Skeletal muscle cell (primary cell): Measurements from ENCODE around the gene TM9SF4.
A peak's percentile ranks its signal among the peaks of the same experiment; 100 is the strongest.
"Not testable (repeated sequence)": the region's sequence is repeated elsewhere in the genome, so short reads cannot be mapped to it uniquely, and the experiment has no call there.

ENCODE experiments used
- DNase-seq: peaks from one replicate; pipeline ENCODE4 v3.0.0-alpha.2; 2010; ENCODE audit warnings: low read depth
- H3K4me3 ChIP-seq: 2 replicates; pipeline ENCODE4 v1.5.1; 2011; ENCODE audit warnings: low read depth, mild to moderate bottlenecking, control low read depth, low read length, moderate library complexity

Gene TM9SF4

DNA sequence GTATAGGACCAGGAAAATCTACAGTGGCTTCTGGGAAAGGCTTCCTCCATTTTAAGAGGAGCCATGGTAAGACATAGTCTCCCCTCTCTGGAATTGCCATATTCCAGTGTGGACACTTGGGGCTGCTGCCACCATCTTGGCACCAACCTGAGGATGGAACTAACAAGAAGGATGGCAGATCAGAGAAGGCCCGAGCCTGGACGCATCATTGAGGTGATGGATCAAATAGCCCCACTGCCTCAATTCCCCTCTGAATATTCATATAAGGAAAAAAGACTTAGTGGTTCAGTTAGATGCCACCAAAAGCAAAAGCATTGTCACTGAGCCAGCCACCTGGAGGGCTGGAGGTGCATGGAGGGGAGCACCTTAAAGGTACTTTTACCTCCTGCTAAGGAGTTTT lies 72.1 kb downstream of the TM9SF4 start:
- no peak overlapping the region for H3K4me3 ChIP-seq
- DNase-seq: no peak

DNA sequence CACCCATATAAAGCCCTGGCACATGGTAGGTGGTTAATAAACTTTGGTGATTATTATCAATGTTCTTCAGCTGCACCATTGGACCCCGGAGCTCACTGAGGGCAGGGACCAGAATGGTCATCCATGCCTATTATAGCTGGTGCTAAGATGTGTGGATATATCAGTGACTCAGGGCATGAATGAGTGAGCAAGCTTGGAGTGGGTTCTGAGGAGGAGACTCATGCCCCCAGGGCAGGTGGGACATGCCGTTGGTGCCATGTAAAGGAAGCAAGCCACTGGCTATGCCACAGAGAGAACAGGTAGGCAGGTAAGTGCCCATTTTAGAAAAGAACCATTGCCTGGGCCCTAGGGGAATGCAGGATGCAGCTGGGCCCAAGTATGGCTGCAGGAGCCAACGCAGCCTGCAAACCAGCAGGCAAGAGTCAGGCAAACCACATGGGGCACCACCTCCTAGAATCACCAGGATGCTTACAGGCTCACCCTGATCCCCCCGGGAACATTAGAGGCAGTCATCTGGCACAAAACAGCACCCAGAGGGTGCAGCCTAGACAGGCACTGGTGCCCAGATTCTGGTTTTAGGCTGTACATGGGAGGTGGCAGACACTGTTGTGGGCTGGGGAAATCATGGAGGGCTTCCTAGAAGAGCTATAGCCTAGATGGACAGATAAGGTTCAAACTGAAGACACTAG lies 74.6 kb downstream of the TM9SF4 start:
- DNase-seq: no peak
- no peak overlapping the region for H3K4me3 ChIP-seq

- DNase-seq: no peak
- no peak overlapping the region for H3K4me3 ChIP-seq
Measured at GRCh38 chr20:32184961-32185603, 75.6 kb downstream of the TM9SF4 start.

DNA sequence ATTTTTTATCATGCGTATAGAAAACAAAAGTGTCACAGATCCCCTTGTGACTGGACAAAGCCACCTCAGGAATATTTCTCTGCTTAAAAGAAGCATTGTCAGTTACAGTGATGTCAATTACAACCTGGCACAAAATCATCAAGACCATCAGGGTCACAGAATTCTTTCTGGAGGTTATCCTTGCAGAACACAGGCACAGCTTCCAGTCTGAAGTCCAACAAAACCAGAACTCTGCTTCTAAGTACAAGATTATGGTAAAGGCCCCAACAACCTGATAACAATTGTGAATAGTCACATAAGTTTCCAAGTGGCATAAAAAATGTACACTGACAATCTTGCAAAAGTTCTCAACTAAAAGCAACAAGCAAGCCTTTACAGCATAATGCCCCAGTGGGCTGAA lies 77.0 kb downstream of the TM9SF4 start:
- no peak overlapping the region for H3K4me3 ChIP-seq
- DNase-seq: no peak

GRCh38 chr20:32188376-32189122 lies 79.0 kb downstream of the TM9SF4 start:
- DNase-seq: no peak
- H3K4me3 ChIP-seq: no peak overlapping the region

DNA sequence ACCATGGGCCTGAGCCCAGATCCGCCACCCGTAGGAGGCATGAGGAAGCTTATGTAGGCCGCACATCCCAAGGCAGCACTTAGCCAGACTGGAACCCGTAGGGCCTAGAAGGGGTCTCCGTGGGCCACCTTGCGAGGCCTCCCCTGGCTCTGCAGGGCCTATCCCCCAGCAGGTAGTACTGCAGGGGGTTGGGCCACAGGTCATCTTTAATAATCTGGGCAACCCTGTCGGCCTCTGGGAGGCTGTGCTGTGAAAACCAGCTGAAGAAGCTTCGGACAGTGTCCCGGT lies 79.6 kb downstream of the TM9SF4 start:
- H3K4me3 ChIP-seq: no peak overlapping the region
- no peak for DNase-seq

GRCh38 chr20:32189691-32190615 lies 80.4 kb downstream of the TM9SF4 start:
- DNase-seq: no peak
- H3K4me3 ChIP-seq: peak overlapping the region; percentile 57

GRCh38 chr20:32190616-32191415 lies 81.3 kb downstream of the TM9SF4 start:
- no peak for DNase-seq

GRCh38 chr20:32191422-32191821 lies 81.9 kb downstream of the TM9SF4 start:
- no peak overlapping the region for H3K4me3 ChIP-seq
- no peak for DNase-seq

More at GRCh38 chr20:32190616-32191415, 81.3 kb downstream of the TM9SF4 start:
- peak overlapping the region; percentile 57 for H3K4me3 ChIP-seq

DNA sequence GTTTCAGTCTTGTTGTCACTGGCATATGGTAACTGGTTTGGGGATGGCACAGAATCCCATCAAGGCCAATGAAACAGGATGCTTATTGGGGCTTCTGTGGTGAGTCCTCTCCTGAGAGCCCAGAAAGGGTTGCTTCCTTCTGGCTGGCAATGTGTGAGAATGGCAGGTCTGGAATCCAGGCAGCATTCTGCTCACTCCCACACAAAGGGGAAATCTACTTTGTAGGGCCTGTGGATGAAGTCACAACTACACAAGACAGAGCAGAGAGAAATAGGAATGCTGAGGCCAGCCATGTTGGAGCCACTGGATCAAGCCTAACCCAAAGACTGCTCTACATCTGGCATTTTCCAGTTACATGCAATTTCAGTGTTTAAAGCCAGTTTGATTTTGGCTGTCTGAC lies 82.4 kb downstream of the TM9SF4 start:
- no peak overlapping the region for H3K4me3 ChIP-seq
- no peak for DNase-seq

DNA sequence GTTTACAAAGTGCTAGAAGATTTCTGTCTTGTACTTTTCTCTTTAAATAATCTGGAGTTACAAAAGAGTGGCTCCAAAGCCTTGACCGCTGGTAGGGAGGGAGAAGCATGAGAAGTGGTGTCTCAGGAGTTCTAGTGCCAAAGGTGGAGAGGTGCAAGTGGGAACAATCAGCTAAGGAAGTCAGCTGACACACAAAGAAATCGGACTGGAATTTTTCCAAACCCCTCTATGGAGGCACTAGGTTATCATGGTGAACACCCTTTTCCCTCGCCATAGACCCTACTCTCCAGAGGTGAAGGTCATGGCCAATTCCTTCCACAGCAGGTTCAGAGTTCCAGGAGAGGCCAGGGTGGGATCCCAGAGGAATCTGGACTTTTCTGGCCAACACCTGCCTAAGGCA lies 83.2 kb downstream of the TM9SF4 start:
- no peak overlapping the region for H3K4me3 ChIP-seq
- no peak for DNase-seq

DNA sequence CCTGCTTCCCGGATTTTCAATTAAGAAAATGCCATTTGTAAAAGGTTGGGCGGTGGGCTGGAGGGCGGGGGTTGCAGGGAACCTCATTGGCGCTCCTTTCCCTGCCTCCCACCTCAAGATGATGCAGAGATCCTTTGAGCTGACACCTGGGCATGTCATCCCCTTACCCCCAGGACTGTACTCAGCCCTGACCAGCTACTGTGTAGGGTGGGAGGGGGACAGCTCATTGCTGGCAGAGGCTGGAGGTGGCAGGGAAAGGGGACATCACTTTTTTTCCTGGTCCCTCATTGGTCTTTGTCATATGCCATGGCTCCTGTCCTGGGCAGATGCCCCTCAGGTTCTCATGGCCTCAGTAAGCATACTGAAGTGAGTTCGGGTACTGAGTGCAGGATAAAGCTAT lies 83.8 kb downstream of the TM9SF4 start:
- not testable (repeated sequence) for DNase-seq, H3K4me3 ChIP-seq

- no peak for DNase-seq
- no peak overlapping the region for H3K4me3 ChIP-seq
Measured at GRCh38 chr20:32193996-32194395, 84.5 kb downstream of the TM9SF4 start.

GRCh38 chr20:32195581-32195980 lies 86.1 kb downstream of the TM9SF4 start:
- DNase-seq: no peak

GRCh38 chr20:32196613-32197012 lies 87.1 kb downstream of the TM9SF4 start:
- DNase-seq, H3K4me3 ChIP-seq: not testable (repeated sequence)

More at GRCh38 chr20:32195581-32195980, 86.1 kb downstream of the TM9SF4 start:
- no peak overlapping the region for H3K4me3 ChIP-seq

- not testable (repeated sequence) for H3K4me3 ChIP-seq, DNase-seq
Measured at GRCh38 chr20:32197136-32197535, 87.6 kb downstream of the TM9SF4 start.

- no peak overlapping the region for H3K4me3 ChIP-seq
- no peak for DNase-seq
Measured at GRCh38 chr20:32199006-32199405, 89.5 kb downstream of the TM9SF4 start.

- no peak overlapping the region for H3K4me3 ChIP-seq
Measured at GRCh38 chr20:32201296-32201976, 91.9 kb downstream of the TM9SF4 start.

More at GRCh38 chr20:32201296-32201976, 91.9 kb downstream of the TM9SF4 start:
- DNase-seq: no peak
